ENCODE measurements around the gene PRKCB. TPM values are rescaled to one million over a fixed set of nuclear protein-coding genes. Genes with fewer than 3 reads are reported as not detected.

Gene PRKCB
- total and polyA plus RNA-seq, 2 of the 8 experiments (the other 6 are each of a cell fraction or from before 2014, with no cell fraction given): 7.1 to 12.1 TPM

GRCh38 chr16:23836404-23837311 is 875 bp downstream of the PRKCB start:
- Histone ChIP-seq H2BK5ac (ENCODE audit: low read depth, low read length) (no peak overlapping the region), H2BK120ac (replicated peaks; ENCODE audit: low read depth, low read length) (no peak overlapping the region), H2AFZ (ENCODE audit: low read length) (0 out of 2 replicates have a peak overlapping the region, but pooled peaks have one; percentile 27), H3K4me3 (ENCODE audit: extremely low read depth in 1 of 4, insufficient read depth in 2 of 4, low read depth in 3 of 4, low read length in 4 of 4) (peak overlapping the region; percentile 33 to 82 (median 63)), H2BK12ac (ENCODE audit: low read depth, low read length) (no peak overlapping the region), H3K14ac (ENCODE audit: insufficient read length) (no peak overlapping the region), H3K79me2 (ENCODE audit: control insufficient read depth in 1 of 2, insufficient read depth in 2 of 2, low read length in 2 of 2) (no peaks in the 10 kb centered on the region), H4K20me1 (replicated peaks in 1 of 2; ENCODE audit: control insufficient read depth in 1 of 2, insufficient read depth in 2 of 2, low read length in 2 of 2) (no peaks in the 10 kb centered on the region), H3K9ac (replicated peaks in 1 of 4; ENCODE audit: extremely low read depth in 1 of 4, low read depth in 3 of 4, low read length in 3 of 4) (no peak overlapping the region), H2BK20ac (ENCODE audit: low read length) (no peak overlapping the region), H3K27ac (ENCODE audit: low read depth, low read length) (no peak overlapping the region), H2BK15ac (ENCODE audit: low read length) (no peak overlapping the region), H3K4me2 (ENCODE audit: insufficient read depth in 1 of 2, low read depth in 2 of 2, low read length in 2 of 2) (peak overlapping the region; percentile 60 to 87), H3K4me1 (replicated peaks in 1 of 4; ENCODE audit: control insufficient read depth in 3 of 4, insufficient read depth in 4 of 4, low read length in 3 of 4) (peaks cover 3 to 15% (median 6%) of the 10 kb centered on the region in 4 experiments; a peak in 6 of 7 replicates), H3K23ac (ENCODE audit: insufficient read length) (no peak overlapping the region), H3K18ac (ENCODE audit: extremely low read depth, low read length) (no peak overlapping the region), H3K27me3 (replicated peaks in 1 of 4; ENCODE audit: control insufficient read depth in 3 of 4, extremely low read depth in 1 of 4, insufficient read depth in 3 of 4, low read length in 3 of 4) (peaks cover 2 to 33% (median 27%) of the 10 kb centered on the region in 4 experiments), H3K36me3 (ENCODE audit: control insufficient read depth in 2 of 4, insufficient read depth in 4 of 4, low read length in 3 of 4) (no peaks in the 10 kb centered on the region), H3K4ac (replicated peaks; ENCODE audit: insufficient read length, low read depth, low read length) (no peak overlapping the region), H4K8ac (ENCODE audit: extremely low read depth, insufficient read depth, low read length) (no peak overlapping the region), H3K9me3 (ENCODE audit: insufficient read depth in 2 of 2, low read depth in 1 of 2, low read length in 1 of 2) (no peaks in the 10 kb centered on the region), H3K56ac (replicated peaks; ENCODE audit: insufficient read length, low read depth, low read length) (no peak overlapping the region), H3K79me1 (ENCODE audit: low read depth, low read length) (no peaks in the 10 kb centered on the region), H4K91ac (replicated peaks; ENCODE audit: insufficient read length, low read length) (no peak overlapping the region), H4K5ac (ENCODE audit: insufficient read length, low read depth, low read length) (no peak overlapping the region), H3K23me2 (ENCODE audit: low read depth, low read length) (peaks cover 9% of the 10 kb centered on the region; the same call in 1 of the 2 replicates), H2AK5ac (ENCODE audit: low read depth, low read length) (no peak overlapping the region)
- POLR2A ChIA-PET (ENCODE audit: partially characterized antibody): interaction anchor here (0.9 kb wide), 1 partner anchor 19 kb away, joined by 3 read pairs; no protein-coding TSS in a partner anchor
- DNase-seq (ENCODE audit: low read depth in 1 of 2, low spot score in 2 of 2): peak in 1 of 2 experiments; percentile 84
- CTCF ChIA-PET (ENCODE audit: partially characterized antibody): interaction anchor here (0.7 to 1.1 kb wide), 5 partner anchors 10 to 155 kb away, joined by 3 to 8 read pairs (median 4); no protein-coding TSS in a partner anchor
- no peak for FAIRE-seq
- 6% methylated on average over 44 of the region's 63 CpGs; no CpG with 5 or more reads in 1 of the 2 experiments for WGBS, 2 experiments (ENCODE audit: extremely low coverage in 1 of 2, insufficient coverage in 1 of 2, insufficient read length in 1 of 2, insufficient replicate concordance in 2 of 2, low coverage in 1 of 2, low lambda C conversion rate in 2 of 2, missing lambda C conversion rate in 1 of 2)
- TF ChIP-seq TEAD4 (IDR thresholded peaks at IDR 0.05; ENCODE audit: low read depth, low read length) (no peak), CTCF (IDR thresholded peaks at IDR 0.05; ENCODE audit: control extremely low read depth in 1 of 3, insufficient read depth in 1 of 3, low read depth in 1 of 3, low read length in 3 of 3) (peak; percentile 53 to 71 (median 64)), POLR2A (IDR thresholded peaks at IDR 0.05; ENCODE audit: control extremely low read depth in 1 of 2, low read depth in 2 of 2, low read length in 2 of 2) (no peak), POLR2AphosphoS5 (IDR thresholded peaks at IDR 0.05; ENCODE audit: low read depth, low read length) (no peak), RXRA (IDR thresholded peaks at IDR 0.05; ENCODE audit: insufficient read depth, low read depth, low read length) (no peak), JUN (IDR thresholded peaks at IDR 0.05; ENCODE audit: low read depth, low read length) (no peak), CTBP2 (IDR thresholded peaks at IDR 0.05; ENCODE audit: borderline replicate concordance, insufficient read depth, insufficient read length, low read length) (peak; percentile 30), SIN3A (conservative IDR thresholded peaks at IDR 0.05 in 1 of 2, IDR thresholded peaks at IDR 0.05 in 1 of 2; ENCODE audit: low read depth in 1 of 2, low read length in 2 of 2) (no peak)
